Stimulated activated naive CD8-positive, alpha-beta T cell treated with anti-CD3 and anti-CD28 coated beads, Interleukin-15, Interleukin-2, amounts not matched to agents 100 U/mL and 50 U/mL, for 24 hours (primary cell): ENCODE results near the gene ENTREP3.

Experiments used
- ATAC-seq: fragments of 150-1000 bp; cut with Tn5 transposase; one replicate; pipeline ENCODE4 v1.10.0; 2021
- DNase-seq: peaks from one replicate; pipeline ENCODE4 v3.0.0; 2021

Gene ENTREP3

GRCh38 chr1:155278689-155279160 lies 23.4 kb upstream of the ENTREP3 start:
- ATAC-seq (no peak), DNase-seq (no peak)

GRCh38 chr1:155277902-155278688 lies 22.8 kb upstream of the ENTREP3 start:
- ATAC-seq: peak; percentile 26

GRCh38 chr1:155277070-155277901 lies 22.0 kb upstream of the ENTREP3 start, which contains the start of gene HCN3:
Gene HCN3 (plus strand): TSS chr1:155277463. CDS start chr1:155277591, 128 bp downstream.
- peak; percentile 76 for ATAC-seq
- peak; percentile 98 for DNase-seq

More at GRCh38 chr1:155277902-155278688, 22.8 kb upstream of the ENTREP3 start:
- DNase-seq: peak; percentile 84

- DNase-seq: peak; percentile 99
- ATAC-seq: peak; percentile 92
Measured at GRCh38 chr1:155273343-155274245, 18.3 kb upstream of the ENTREP3 start, which contains the start of gene CLK2. Gene CLK2 (minus strand): TSS chr1:155273504. CDS start chr1:155270977, 2,527 bp downstream.

GRCh38 chr1:155272466-155273342 lies 17.4 kb upstream of the ENTREP3 start:
- ATAC-seq (peak; percentile 41), DNase-seq (no peak)

GRCh38 chr1:155269381-155269780 lies 14.1 kb upstream of the ENTREP3 start:
- no peak for DNase-seq
- ATAC-seq: no peak

- DNase-seq (no peak), ATAC-seq (no peak)
Measured at GRCh38 chr1:155268630-155269029, 13.3 kb upstream of the ENTREP3 start.

- DNase-seq (no peak), ATAC-seq (no peak)
Measured at GRCh38 chr1:155267373-155267772, 12.1 kb upstream of the ENTREP3 start.

- ATAC-seq (no peak), DNase-seq (no peak)
Measured at GRCh38 chr1:155266553-155266952, 11.3 kb upstream of the ENTREP3 start.

GRCh38 chr1:155263067-155263466 lies 7.8 kb upstream of the ENTREP3 start:
- DNase-seq: no peak
- ATAC-seq: no peak

- ATAC-seq (peak; percentile 97), DNase-seq (peak; percentile 91)
Measured at GRCh38 chr1:155261852-155262673, 6.8 kb upstream of the ENTREP3 start, which contains the start of gene SCAMP3. Gene SCAMP3 (minus strand): TSS chr1:155262360. CDS start chr1:155262151, 209 bp downstream.

GRCh38 chr1:155261493-155261851 lies 6.2 kb upstream of the ENTREP3 start:
- DNase-seq (no peak), ATAC-seq (peak; percentile 12)

- DNase-seq (no peak), ATAC-seq (no peak)
Measured at GRCh38 chr1:155260276-155260675, 5.0 kb upstream of the ENTREP3 start.

- ATAC-seq: no peak
- DNase-seq: no peak
Measured at GRCh38 chr1:155256058-155256852, 972 bp upstream of the ENTREP3 start.

GRCh38 chr1:155254714-155255242 lies 505 bp downstream of the ENTREP3 start:
- DNase-seq: no peak
- ATAC-seq: no peak

- ATAC-seq (no peak), DNase-seq (no peak)
Measured at GRCh38 chr1:155254228-155254713, 1.0 kb downstream of the ENTREP3 start.

- no peak for ATAC-seq
- DNase-seq: no peak
Measured at GRCh38 chr1:155253797-155254196, 1.5 kb downstream of the ENTREP3 start.

- DNase-seq (no peak), ATAC-seq (no peak)
Measured at GRCh38 chr1:155253208-155253607, 2.1 kb downstream of the ENTREP3 start.
